Measurements from ENCODE around the gene SLAMF9.

DNA sequence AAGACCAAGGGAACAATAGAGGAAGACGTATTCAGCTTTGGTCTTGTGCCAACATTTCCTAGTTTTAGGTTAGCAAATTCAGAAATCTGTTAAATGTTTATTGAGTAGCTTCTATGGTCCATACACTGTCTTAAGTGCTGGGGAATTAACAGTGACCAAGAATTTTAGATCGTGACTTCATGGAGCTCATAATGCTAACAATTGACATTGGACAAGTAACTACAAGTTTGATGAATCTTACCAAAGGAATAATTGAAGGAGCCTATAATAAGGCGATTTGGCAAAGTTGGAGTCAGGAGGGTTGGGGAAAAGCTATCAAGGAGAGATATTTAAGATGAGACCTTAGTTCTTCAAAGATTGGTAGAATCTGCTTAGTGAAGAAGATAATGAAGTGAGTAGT lies 1.4 kb upstream of the SLAMF9 start:
- TF ChIP-seq GATA2 (IDR thresholded peaks at IDR 0.05; ENCODE audit: low read depth, low read length) (no peak), GATA3 (IDR thresholded peaks at IDR 0.05; ENCODE audit: low read depth, low read length) (no peak)
